GM12878 (cell line): ENCODE results near the gene TP73. TPM values are rescaled to one million over a fixed set of nuclear protein-coding genes. Genes with fewer than 3 reads are reported as not detected.

Experiments used
- ATAC-seq: fragments of 200-7000 bp; cut with Tn5 transposase; 3 replicates; pipeline ENCODE4 v1.9.1; 2020; ENCODE audit warnings: mild to moderate bottlenecking, moderate library complexity
- BruUV-seq: library from RNA; stranded (reverse); fragments of 400-500 nt; replicated peaks from 2 replicates; lab custom pipeline; 2021; lab: Mats Ljungman, UMichigan
- CTCF ChIA-PET: fragments of 300-600 bp; sonication (Branson Sonifier 250); formaldehyde crosslinking; extraction: SDS; loops from one replicate; lab custom pipeline; 2021; ENCODE audit warnings: inconsistent platforms; lab: Yijun Ruan, JAX
- POLR2A ChIA-PET: fragments of 350-600 bp; formaldehyde crosslinking; extraction: SDS; loops from one replicate; lab custom pipeline; 2021; ENCODE audit warnings: inconsistent platforms; lab: Charles Lee
- RAD21 ChIA-PET: fragments of 300-600 bp; sonication (Branson Sonifier 250); formaldehyde crosslinking; loops from one replicate; lab custom pipeline; 2023; ENCODE audit warnings: antibody characterized with exemption; ENCODE audit not compliant: unreplicated experiment; lab: Charles Lee
- SMC1A ChIA-PET: fragments of 300-600 bp; sonication (Branson Sonifier 250); formaldehyde crosslinking; loops from one replicate; lab custom pipeline; 2023; ENCODE audit not compliant: unreplicated experiment, uncharacterized antibody; lab: Charles Lee
- DNase-seq: peaks from one replicate; pipeline ENCODE4 v3.0.0-alpha.2; 2011; ENCODE audit warnings: low read depth, low spot score
- FAIRE-seq: peaks from 3 replicates; lab custom pipeline; 2011; peaks lifted over from hg19 to GRCh38; lab: Jason Lieb, UNC
- H2AFZ ChIP-seq: 2 replicates; pipeline ENCODE4 v1.6.0; 2011; ENCODE audit warnings: low read depth, low read length, control low read depth; ENCODE audit not compliant: control insufficient read depth
- H3K27ac ChIP-seq: 2 replicates; pipeline ENCODE4 v1.5.1; 2011; ENCODE audit warnings: control low read depth; ENCODE audit not compliant: control insufficient read depth, insufficient read depth
- H3K27me3 ChIP-seq, 2 experiments: replicated peaks in 1 of 2; 2 replicates each; pipeline versions ENCODE4 v1.6.0 to v1.6.1; 2011; ENCODE audit warnings: low read length in 1 of 2; ENCODE audit not compliant: control insufficient read depth in 2 of 2, insufficient read depth in 2 of 2
- H3K36me3 ChIP-seq, 2 experiments: 2 replicates each; pipeline ENCODE4 v1.5.1; 2011; ENCODE audit warnings: low read length in 1 of 2; ENCODE audit not compliant: control insufficient read depth in 2 of 2, insufficient read depth in 2 of 2
- H3K4me1 ChIP-seq: 2 replicates; pipeline ENCODE4 v1.6.1; 2011; ENCODE audit warnings: mild to moderate bottlenecking, low read length, moderate library complexity, mixed read lengths; ENCODE audit not compliant: control insufficient read depth, insufficient read depth
- H3K4me2 ChIP-seq: 2 replicates; pipeline ENCODE4 v1.6.0; 2011; ENCODE audit warnings: control low read depth; ENCODE audit not compliant: control insufficient read depth, insufficient read depth
- H3K4me3 ChIP-seq: fragments of 200-600 bp; sonication (generic); 2 replicates; pipeline ENCODE4 v1.5.1; 2016
- H3K79me2 ChIP-seq: 2 replicates; pipeline ENCODE4 v1.6.0; 2011; ENCODE audit warnings: low read length; ENCODE audit not compliant: control insufficient read depth, insufficient read depth
- H3K9ac ChIP-seq: 2 replicates; pipeline ENCODE4 v1.8.0; 2011; ENCODE audit warnings: low read length, control low read depth, mixed read lengths; ENCODE audit not compliant: control insufficient read depth, insufficient read depth
- H3K9me3 ChIP-seq: replicated peaks from 3 replicates; pipeline ENCODE4 v1.5.1; 2011; ENCODE audit warnings: mild to moderate bottlenecking, low read length; ENCODE audit not compliant: control insufficient read depth, insufficient read depth
- H4K20me1 ChIP-seq: 2 replicates; pipeline ENCODE4 v1.6.0; 2011; ENCODE audit not compliant: control insufficient read depth, insufficient read depth
- CHD1 ChIP-seq: IDR thresholded peaks from 2 replicates; pipeline ENCODE4 v1.6.1; 2012; ENCODE audit warnings: low read depth, low read length, improper control_type of control experiment
- EED ChIP-seq: sonication (generic); IDR thresholded peaks from 2 replicates; pipeline ENCODE4 v1.6.1; 2016; ENCODE audit warnings: antibody characterized with exemption, low read depth
- HDGF ChIP-seq: fragments of 450-650 bp; IDR thresholded peaks from 2 replicates; pipeline ENCODE4 v1.6.1; 2016; ENCODE audit warnings: antibody characterized with exemption
- IRF4 ChIP-seq: IDR thresholded peaks from 2 replicates; pipeline ENCODE4 v1.6.1; 2011; ENCODE audit warnings: low read depth, low read length
- LARP7 ChIP-seq: fragments of 450-650 bp; IDR thresholded peaks from 2 replicates; pipeline ENCODE4 v1.6.1; 2017; ENCODE audit warnings: mild to moderate bottlenecking
- POLR2A ChIP-seq: IDR thresholded peaks from 2 replicates; pipeline ENCODE4 v1.6.1; 2011; ENCODE audit warnings: low read depth, mild to moderate bottlenecking, low read length
- RB1 ChIP-seq: fragments of 450-650 bp; formaldehyde crosslinking; IDR thresholded peaks from 2 replicates; pipeline ENCODE4 v1.6.1; 2017; ENCODE audit warnings: mild to moderate bottlenecking, borderline replicate concordance
- SPI1 ChIP-seq: IDR thresholded peaks from 2 replicates; pipeline ENCODE4 v1.6.1; 2011; ENCODE audit warnings: low read depth, mild to moderate bottlenecking, low read length, moderate library complexity, borderline replicate concordance; ENCODE audit not compliant: insufficient read depth
- TAF1 ChIP-seq: IDR thresholded peaks from 2 replicates; pipeline ENCODE4 v1.6.1; 2011; ENCODE audit warnings: mild to moderate bottlenecking, low read depth, low read length, borderline replicate concordance
- TCF7 ChIP-seq: IDR thresholded peaks from 2 replicates; pipeline ENCODE4 v1.6.1; 2014; ENCODE audit warnings: antibody characterized with exemption, borderline replicate concordance
- ZBTB40 ChIP-seq: fragments of 450-650 bp; IDR thresholded peaks from 2 replicates; pipeline ENCODE4 v1.6.1; 2016; ENCODE audit warnings: mild to moderate bottlenecking, moderate library complexity, borderline replicate concordance
- ZNF217 ChIP-seq: fragments of 450-650 bp; IDR thresholded peaks from 2 replicates; pipeline ENCODE4 v1.6.1; 2017; ENCODE audit warnings: antibody characterized with exemption, mild to moderate bottlenecking
- WGBS: methylation state at CpG from one replicate; pipeline ENCODE4 v1.1.6; 2016; ENCODE audit warnings: low lambda C conversion rate; ENCODE audit not compliant: insufficient replicate concordance, insufficient coverage; ENCODE audit errors: missing lambda C conversion rate; 5-methylcytosine and 5-hydroxymethylcytosine counted together
- in situ Hi-C: fragments of 300-500 bp; cut with MboI; formaldehyde crosslinking; loops from 9 replicates; pipeline ENCODE4 v1.14.3; 2018; ENCODE audit warnings: mixed read lengths
- intact Hi-C: fragments of 100-400 bp; cut with micrococcal nuclease; formaldehyde crosslinking; loops from one replicate; pipeline ENCODE4 v1.14.2; 2022; ENCODE audit not compliant: unreplicated experiment
- polyA plus RNA-seq, 11 experiments: library from polyadenylated mRNA; depleted of rRNA in 4 of 11; unstranded in 6 of 11; stranded (reverse) in 5 of 11; fragments of >200 nt; fragmentation: Nextera tagmentation in 4 of 11; fragmentation: Illumina TruSeq in 1 of 11; extraction: Ambion mirVana in 4 of 11; extraction: Trizol in 1 of 11; gene quantifications; 1 replicate in 1 of 11; 2 replicates in 10 of 11; pipeline versions ENCODE4 v1.2.1 to v1.2.3, GENCODE V29; 2011 to 2016; ENCODE audit warnings: inconsistent platforms in 2 of 11, missing spikeins in 2 of 11, low read depth in 1 of 11
- total RNA-seq, 4 experiments: library from RNA; depleted of rRNA in 3 of 4; stranded (reverse); fragments of >200 nt in 3 of 4; fragmentation: Illumina TruSeq in 1 of 4; extraction: Trizol in 1 of 4; gene quantifications; 2 replicates each; pipeline versions ENCODE4 v1.2.1 to v1.2.3, GENCODE V29; 2013 to 2021

The TP73 gene
- total and polyA plus RNA-seq, 10 of the 15 experiments (the other 5 are each of a cell fraction or from before 2014, with no cell fraction given), result 0.08 to 54.2 (median 14.9) TPM

DNA sequence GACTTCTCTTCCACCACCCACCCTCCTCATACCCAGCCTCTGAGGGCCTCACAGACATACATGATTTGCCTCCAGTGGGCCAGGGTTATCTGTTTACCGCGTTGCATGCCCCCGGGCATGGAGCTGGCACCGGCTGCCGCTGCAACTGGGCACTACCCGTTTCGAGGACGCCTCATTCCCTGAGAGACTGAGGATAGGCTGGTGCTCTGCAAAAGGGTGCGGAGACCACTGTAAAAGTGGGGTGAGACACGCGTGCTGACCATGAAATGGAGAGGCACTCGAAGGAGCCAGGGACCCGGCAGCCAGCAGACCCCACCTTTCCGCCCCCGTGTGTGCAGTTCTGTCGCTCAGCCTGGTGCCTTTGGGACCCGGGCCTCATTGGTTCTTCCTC is 20.6 kb downstream of the TP73 start:
- peaks cover 0 to 12% of the 10 kb centered on the region in 2 experiments; a peak in 2 of 4 replicates for H3K36me3 ChIP-seq
- H3K9ac ChIP-seq, result peak overlapping the region; percentile 73
- ChIA-PET RAD21 (interaction anchor here (1.0 to 5.4 kb wide), 6 partner anchors 17 to 131 kb away, joined by 3 to 42 read pairs (median 4); partner anchors contain the start of gene TP73), CTCF (interaction anchor here (0.8 to 2.2 kb wide), 7 partner anchors 9 to 24 kb away, joined by 3 to 15 read pairs (median 4); partner anchors contain the start of gene WRAP73), POLR2A (interaction anchor here (0.6 to 4.0 kb wide), 6 partner anchors 8 to 1092 kb away, joined by 3 to 65 read pairs (median 8); partner anchors contain the start of genes TP73 and WRAP73), SMC1A (interaction anchor here (0.7 to 3.8 kb wide), 5 partner anchors 8 to 25 kb away, joined by 3 to 65 read pairs (median 5); partner anchors contain the start of genes TP73 and WRAP73)
- intact Hi-C loops (no loop called here), in situ Hi-C loops (no loop called here)
- TF ChIP-seq POLR2A, result peak; percentile 15; the same call in 1 of the 2 replicates
- TF ChIP-seq SPI1, result no peak
- TF ChIP-seq HDGF, result peak; percentile 9; the same call in 1 of the 2 replicates
- peak overlapping the region; percentile 93 for H3K27ac ChIP-seq
- no peaks in the 10 kb centered on the region for H3K9me3 ChIP-seq
- BruUV-seq, result TSS peak; percentile 91
- FAIRE-seq (no peak), ATAC-seq (no peak), DNase-seq (no peak)
- peaks cover 81% of the 10 kb centered on the region for H3K4me1 ChIP-seq
- 26% methylated on average over 17 of the region's 17 CpGs for WGBS
- peak overlapping the region; percentile 85 for H3K4me2 ChIP-seq
- peak overlapping the region; percentile 67 for H3K4me3 ChIP-seq
- H3K79me2 ChIP-seq, result peaks cover 76% of the 10 kb centered on the region
- peak overlapping the region; percentile 40; the same call in 1 of the 2 replicates for H2AFZ ChIP-seq
- no peaks in the 10 kb centered on the region for H4K20me1 ChIP-seq
- no peaks in the 10 kb centered on the region for H3K27me3 ChIP-seq

DNA sequence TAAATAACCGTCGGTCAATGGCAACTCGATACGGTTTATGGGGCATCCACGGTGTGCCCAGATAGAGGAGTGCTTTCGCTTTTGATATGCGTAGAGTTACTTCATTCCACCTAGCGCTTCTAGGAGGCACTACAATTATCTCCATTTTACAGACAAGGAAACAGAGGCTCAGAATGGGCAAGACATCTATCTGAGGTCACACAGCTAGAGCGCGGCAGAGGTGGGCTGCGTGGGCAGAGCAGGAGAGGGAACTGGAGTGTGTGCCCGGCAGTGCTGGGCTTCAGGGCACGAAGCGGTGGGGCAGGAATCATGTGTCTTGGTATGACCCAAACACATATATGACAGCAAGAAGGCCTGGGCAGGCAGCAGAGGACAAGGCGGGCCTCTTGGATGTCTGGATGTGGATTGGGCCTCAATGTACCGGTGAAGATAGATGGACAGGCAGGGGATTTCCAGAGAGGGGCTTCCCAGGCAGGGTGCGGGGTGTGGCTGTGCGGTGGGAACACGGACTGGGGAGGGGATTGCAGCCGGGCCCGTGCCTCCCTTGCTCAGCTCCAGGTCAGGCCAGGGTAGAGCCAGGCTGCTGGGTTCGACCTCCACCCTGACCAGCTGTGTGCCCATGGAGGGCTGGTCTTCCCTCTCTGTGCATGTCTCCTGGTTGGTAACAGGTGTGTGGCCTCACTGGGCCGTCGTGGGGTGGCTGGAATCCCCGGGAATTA is 21.2 kb downstream of the TP73 start:
- no peak for FAIRE-seq
- Histone ChIP-seq H3K4me3 (peak overlapping the region; percentile 67), H3K4me1 (peaks cover 82% of the 10 kb centered on the region), H3K27ac (peak overlapping the region; percentile 93), H3K9ac (peak overlapping the region; percentile 73), H3K27me3 (no peaks in the 10 kb centered on the region), H3K9me3 (no peaks in the 10 kb centered on the region), H2AFZ (peak overlapping the region; percentile 40; the same call in 1 of the 2 replicates), H4K20me1 (no peaks in the 10 kb centered on the region), H3K36me3 (peaks cover 0 to 12% of the 10 kb centered on the region in 2 experiments; a peak in 2 of 4 replicates), H3K4me2 (peak overlapping the region; percentile 85), H3K79me2 (peaks cover 76% of the 10 kb centered on the region)
- BruUV-seq, result no TSS peak
- RAD21 ChIA-PET, result interaction anchor here (1.1 to 5.4 kb wide), 5 partner anchors 9 to 131 kb away, joined by 3 to 42 read pairs (median 8); partner anchors contain the start of gene TP73
- in situ Hi-C loops (no loop called here), intact Hi-C loops (no loop called here)
- peak; percentile 56 for ATAC-seq
- 1% methylated on average over 25 of the region's 25 CpGs for WGBS
- CTCF ChIA-PET, result interaction anchor here (0.6 to 2.2 kb wide), 6 partner anchors 9 to 53 kb away, joined by 3 to 15 read pairs (median 4); no protein-coding TSS in a partner anchor
- peak; percentile 68 for DNase-seq
- POLR2A ChIA-PET, result interaction anchor here (0.8 to 4.0 kb wide), 7 partner anchors 9 to 24 kb away, joined by 3 to 65 read pairs (median 4); partner anchors contain the start of genes TP73 and WRAP73
- SMC1A ChIA-PET, result interaction anchor here (0.8 to 3.8 kb wide), 5 partner anchors 9 to 47 kb away, joined by 3 to 65 read pairs (median 5); partner anchors contain the start of gene TP73
- TF ChIP-seq ZNF217 (peak; percentile 93; the same call in 1 of the 2 replicates), IRF4 (peak; percentile 50; the same call in 1 of the 2 replicates), TCF7 (no peak), ZBTB40 (0 out of 2 replicates have a peak, but pooled peaks have one; percentile 11), CHD1 (no peak), LARP7 (peak; percentile 11; the same call in 1 of the 2 replicates), EED (no peak), TAF1 (0 out of 2 replicates have a peak, but pooled peaks have one; percentile 37), RB1 (0 out of 2 replicates have a peak, but pooled peaks have one; percentile 23)
